Endometrial microvascular endothelial cells (primary cell): ENCODE data around the gene FOXD3. TPM values are rescaled to one million over a fixed set of nuclear protein-coding genes. Genes with fewer than 3 reads are reported as not detected.

Source experiments
- in situ Hi-C: cut with HindIII; loops from 2 replicates; pipeline ENCODE4 v1.10.0; 2017; ENCODE audit warnings: low sequenced_read_pairs, low pct_unique_long_range_greater_than_20kb; ENCODE audit errors: inconsistent ontology term
- total RNA-seq: library from RNA; depleted of rRNA; stranded (reverse); fragments of >200 nt; gene quantifications from one replicate; pipeline ENCODE4 v1.2.3, GENCODE V29; 2015; ENCODE audit errors: inconsistent ontology term

The FOXD3 gene
- not detected for total RNA-seq

DNA sequence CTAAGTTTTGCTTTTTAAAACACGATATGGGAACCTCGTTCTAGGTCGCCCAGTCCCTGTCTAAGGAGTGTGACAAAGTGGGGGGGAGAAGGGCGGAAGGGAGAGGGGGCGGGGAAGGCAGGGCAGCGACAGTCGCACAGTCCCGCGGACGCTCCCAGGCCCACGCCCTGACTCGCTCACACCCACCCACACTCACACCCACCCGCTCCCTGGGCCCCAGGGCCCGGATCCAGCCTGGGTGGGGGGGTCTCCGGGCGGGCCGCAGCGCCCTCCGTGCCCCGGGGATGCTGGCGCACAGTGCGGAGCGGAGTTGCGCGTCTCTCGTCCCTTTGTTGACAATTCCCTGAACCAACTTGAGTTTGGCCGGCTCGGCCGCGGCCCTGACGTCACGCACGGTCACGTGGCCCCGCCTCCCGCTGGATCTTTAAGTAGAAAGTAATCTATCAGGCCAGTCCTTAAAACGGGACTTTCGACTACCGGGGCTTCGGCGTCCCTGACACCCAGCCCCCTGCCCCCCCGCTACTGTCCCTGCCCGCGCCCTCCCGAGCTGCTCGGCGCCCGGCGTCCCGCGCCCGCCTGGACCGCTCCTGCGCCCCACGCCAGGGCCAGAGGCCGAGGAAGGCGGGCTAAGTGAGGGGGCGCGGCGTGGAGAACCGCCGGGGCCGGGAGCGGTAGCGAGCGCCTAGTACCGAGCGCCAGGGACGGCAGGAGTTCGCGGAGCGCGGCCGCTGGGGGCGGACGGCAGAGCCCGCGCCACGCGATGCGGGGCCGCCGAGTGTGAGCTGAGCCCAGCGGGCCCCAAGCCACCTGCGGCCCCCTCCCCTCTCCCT is at the start of gene FOXD3:
FOXD3 (plus strand) TSS at position 454 of the 830 bp plus-strand sequence. CDS start 492 bp downstream, outside the sequence.
- in situ Hi-C loops = no loop called here

DNA sequence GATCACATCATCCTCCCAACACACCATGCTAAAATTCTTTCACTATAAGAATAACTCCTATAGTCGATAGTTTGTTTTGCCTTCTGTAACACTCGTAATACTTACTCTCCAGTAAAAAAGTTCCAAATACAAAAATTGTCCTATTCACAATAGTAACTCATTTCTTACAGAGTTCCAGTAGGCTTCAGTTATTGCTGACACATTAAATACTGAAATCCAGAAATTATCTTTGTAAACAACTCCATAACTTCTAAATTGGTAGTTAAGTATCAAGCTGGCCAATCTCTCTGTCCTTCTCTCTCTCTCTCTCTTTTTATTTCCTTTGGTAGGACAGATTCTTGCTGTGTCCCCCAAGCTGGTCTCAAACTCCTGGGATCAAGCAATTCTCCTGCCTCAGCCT is 49.6 kb upstream of the FOXD3 start:
- in situ Hi-C loops = no loop called here

- in situ Hi-C loops = no loop called here
Observed at GRCh38 chr1:63274371-63274770, 48.0 kb upstream of the FOXD3 start.

DNA sequence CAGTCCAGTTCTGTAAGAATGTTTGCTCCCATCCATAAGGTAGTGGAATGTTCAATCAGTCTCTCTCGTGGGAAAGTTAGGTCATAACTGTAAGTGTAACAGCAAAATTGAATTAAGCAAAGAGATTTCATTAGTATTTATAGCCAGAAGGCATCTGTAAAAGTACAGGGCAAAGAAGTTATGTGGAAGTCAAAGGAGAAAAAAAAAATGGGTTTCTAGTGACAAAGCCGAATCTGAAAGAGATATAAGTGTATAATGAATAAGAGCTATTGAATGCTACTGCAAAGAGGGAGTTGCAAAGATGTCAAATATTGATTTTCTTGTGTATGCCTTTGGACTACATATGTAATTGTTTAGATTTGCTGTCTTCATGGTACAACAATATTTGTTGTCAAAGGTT is 47.4 kb upstream of the FOXD3 start:
- in situ Hi-C loops = no loop called here

DNA sequence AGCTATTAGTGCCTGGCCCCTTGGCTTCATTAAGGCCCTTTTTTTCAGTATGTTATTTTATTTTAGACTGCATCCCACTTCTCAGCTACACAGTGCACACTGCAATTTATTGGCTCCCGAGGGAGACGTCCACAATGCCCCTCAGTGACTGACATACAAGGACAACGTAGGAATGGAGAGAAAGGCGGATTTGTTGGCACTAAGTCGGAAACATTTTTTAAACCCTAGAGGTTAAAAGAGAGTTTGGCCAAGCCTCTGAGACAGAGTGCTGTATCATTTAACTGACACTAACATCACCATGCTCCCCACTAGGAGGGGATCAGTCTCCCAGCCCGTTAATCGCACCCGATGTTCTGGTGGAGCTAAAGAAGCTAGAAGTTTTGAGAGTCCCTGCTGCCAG is 45.7 kb upstream of the FOXD3 start:
- in situ Hi-C loops = no loop called here

DNA sequence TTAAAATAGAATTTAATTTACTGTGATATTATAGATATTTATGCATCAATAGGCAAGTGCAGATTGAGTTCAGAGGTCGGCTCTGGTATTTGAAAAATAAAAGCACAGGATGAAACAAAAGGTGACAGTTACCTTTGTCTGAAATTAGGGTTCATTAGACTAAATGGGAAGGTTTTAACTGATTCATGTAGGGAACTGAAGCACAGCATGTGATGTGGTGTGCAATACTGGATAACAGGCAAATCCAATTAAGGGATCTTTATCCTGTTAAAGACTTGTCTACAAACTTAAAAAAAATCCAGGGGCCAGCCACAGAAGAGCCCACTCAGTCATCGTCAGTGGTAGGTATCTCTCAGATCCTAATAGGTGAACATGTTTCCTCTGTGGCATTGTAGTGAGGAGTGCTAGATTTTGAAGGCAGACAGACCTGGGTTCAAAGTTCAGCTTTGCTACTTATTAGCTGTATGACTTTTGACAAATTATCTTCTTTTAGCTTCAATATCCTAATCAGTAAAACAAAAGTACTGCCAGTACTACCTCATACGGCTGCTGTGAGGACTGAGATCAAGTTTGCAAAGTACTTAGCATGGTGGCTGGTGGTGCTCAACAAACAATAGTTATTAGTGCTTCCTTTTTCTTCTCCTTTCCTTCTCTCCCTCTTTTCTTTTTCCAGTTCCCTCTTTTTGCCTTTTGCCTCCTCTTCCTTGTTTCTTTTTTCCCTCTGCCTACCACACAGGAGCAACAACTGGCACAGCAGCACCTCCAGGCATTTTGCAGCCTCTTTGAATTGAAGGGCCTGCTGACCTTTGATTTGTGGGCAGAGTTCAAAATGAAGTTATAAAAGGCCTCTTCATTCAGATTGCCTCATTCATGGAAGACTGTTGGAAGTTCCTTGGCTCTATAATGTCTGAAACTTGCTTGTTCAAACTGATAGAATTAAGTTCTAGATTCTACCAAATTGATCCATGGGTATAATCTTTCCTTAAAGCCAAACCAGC is 44.9 kb upstream of the FOXD3 start:
- in situ Hi-C loops = no loop called here

GRCh38 chr1:63281753-63282152 is 40.6 kb upstream of the FOXD3 start:
- in situ Hi-C loops = no loop called here

GRCh38 chr1:63289135-63289534 is 33.2 kb upstream of the FOXD3 start:
- in situ Hi-C loops = no loop called here

GRCh38 chr1:63294803-63295594 is 27.4 kb upstream of the FOXD3 start:
- in situ Hi-C loops = no loop called here

GRCh38 chr1:63304410-63304809 is 18.0 kb upstream of the FOXD3 start:
- in situ Hi-C loops = no loop called here

DNA sequence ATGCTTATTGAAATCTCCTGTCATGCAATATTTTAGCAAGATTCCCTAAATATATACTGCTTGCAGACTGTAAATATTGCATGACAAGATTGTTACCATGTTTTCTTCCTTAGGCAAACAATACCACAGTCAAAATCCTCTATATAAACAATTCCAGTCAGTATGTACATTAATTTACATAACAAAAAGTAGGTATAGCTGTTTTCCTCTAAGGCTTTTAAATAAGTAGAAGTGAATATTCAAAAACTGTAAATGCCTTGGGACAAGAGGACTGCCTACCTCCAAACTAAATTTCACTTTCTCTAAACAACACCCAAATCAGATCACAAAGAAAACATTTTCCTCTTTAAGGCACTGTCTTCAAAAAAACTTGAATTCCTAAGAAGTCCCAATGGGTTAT is 17.3 kb upstream of the FOXD3 start:
- in situ Hi-C loops = no loop called here

- in situ Hi-C loops = no loop called here
Observed at GRCh38 chr1:63307196-63307794, 15.1 kb upstream of the FOXD3 start.

GRCh38 chr1:63316598-63316983 is 5.8 kb upstream of the FOXD3 start:
- in situ Hi-C loops = no loop called here

GRCh38 chr1:63316984-63317816 is 5.2 kb upstream of the FOXD3 start:
- in situ Hi-C loops = no loop called here

DNA sequence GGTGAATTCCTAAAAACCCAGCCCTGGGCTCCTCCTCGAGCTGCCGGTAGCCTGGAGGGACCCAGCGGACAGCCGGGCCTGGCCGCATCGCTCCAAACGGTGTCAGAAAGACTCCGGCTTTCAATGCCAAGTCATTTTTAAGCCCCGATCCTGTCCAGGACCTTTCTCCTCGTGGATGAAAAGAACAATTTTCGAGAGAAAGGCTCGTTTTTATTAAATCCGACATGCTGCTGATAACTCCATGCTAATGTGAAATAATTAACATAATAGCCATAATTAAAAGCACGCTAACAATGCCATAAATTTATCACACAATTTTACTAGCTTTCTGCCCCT is 4.6 kb upstream of the FOXD3 start:
- in situ Hi-C loops = no loop called here

DNA sequence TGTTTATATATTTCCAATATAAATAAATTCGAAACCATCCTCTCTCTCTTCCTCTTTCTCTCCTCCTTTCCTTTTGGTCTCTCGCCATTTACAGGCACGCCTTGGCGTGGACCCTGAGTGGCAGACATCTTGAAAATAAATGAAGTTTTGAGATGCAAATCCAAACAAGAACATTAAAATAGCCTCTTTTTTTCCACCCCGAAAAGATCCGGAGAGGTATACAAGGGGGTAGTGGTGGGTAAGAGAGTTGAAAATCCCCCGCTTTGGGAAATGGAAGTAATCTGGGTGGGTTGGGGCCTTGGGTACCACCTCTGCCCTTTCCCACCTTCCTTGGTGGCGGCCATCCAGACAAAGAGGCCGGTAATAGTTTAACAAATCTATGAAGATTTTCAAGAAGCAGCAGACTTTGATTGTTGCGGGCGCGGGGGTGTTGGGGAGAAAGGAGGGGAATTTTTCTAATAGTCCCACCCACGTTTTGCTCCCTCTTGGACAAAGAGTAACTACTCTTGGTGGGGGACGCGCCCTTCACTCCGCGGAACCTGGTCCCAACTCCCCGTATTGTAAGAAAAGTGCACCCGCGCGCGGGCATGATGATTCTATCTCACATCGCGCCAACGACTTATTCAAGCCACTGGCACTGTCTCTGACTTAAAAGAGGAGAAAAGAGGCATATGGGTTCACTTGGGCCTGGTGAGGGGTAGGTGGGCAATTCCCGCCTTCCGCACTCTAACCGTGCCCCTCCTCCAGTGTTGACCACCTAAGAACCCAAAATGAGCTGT is 4.0 kb upstream of the FOXD3 start:
- in situ Hi-C loops = no loop called here
